Upper lobe of right lung (tissue), 1 donor: ENCODE data around the gene VAV3. TPM values are rescaled to one million over a fixed set of nuclear protein-coding genes. Genes with fewer than 3 reads are reported as not detected.
"Not testable (repeated sequence)": the region's sequence is repeated elsewhere in the genome, so short reads cannot be mapped to it uniquely, and the experiment has no call there.

ENCODE experiments used
- ATAC-seq: fragments of 200-7000 bp; cut with Tn5 transposase; one replicate; pipeline ENCODE4 v1.9.1; 2020; ENCODE audit warnings: mild to moderate bottlenecking, moderate library complexity
- DNase-seq: peaks from one replicate; pipeline ENCODE4 v3.0.0-alpha.2; 2020
- H3K27ac ChIP-seq: fragments of 200-600 bp; one replicate; pipeline ENCODE4 v1.8.0; 2022
- H3K27me3 ChIP-seq: fragments of 200-600 bp; one replicate; pipeline ENCODE4 v1.8.0; 2022; ENCODE audit warnings: mild to moderate bottlenecking
- H3K36me3 ChIP-seq: fragments of 200-600 bp; one replicate; pipeline ENCODE4 v1.8.0; 2022
- H3K4me1 ChIP-seq: fragments of 200-600 bp; one replicate; pipeline ENCODE4 v1.8.0; 2022
- H3K4me3 ChIP-seq: fragments of 200-600 bp; one replicate; pipeline ENCODE4 v1.8.0; 2022; ENCODE audit warnings: mild to moderate bottlenecking
- H3K9me3 ChIP-seq: fragments of 200-600 bp; one replicate; pipeline ENCODE4 v1.8.0; 2022
- intact Hi-C: fragments of 100-400 bp; cut with DNase I; formaldehyde crosslinking; loops from one replicate; pipeline ENCODE4 v1.11.0; 2022
- total RNA-seq: library from RNA; stranded (reverse); fragmentation: NEBNext Ultra II Directional; extraction: Animal tissue kit (Norgen Biotek cat#: 25700); gene quantifications from one replicate; pipeline ENCODE4 v1.2.1, GENCODE V29; 2021
- TF ChIP-seq, protein P1 (sequence below): fragments of 200-600 bp; IDR thresholded peaks from one replicate; pipeline ENCODE4 v1.8.0; 2022; ENCODE audit warnings: antibody characterized with exemption
- donor health status: DM: no; HTN: yes; CAD: no; lungs with severe emphysema.

Gene VAV3
- total RNA-seq, 1 donor from 2014 or later: 8.5 TPM

DNA sequence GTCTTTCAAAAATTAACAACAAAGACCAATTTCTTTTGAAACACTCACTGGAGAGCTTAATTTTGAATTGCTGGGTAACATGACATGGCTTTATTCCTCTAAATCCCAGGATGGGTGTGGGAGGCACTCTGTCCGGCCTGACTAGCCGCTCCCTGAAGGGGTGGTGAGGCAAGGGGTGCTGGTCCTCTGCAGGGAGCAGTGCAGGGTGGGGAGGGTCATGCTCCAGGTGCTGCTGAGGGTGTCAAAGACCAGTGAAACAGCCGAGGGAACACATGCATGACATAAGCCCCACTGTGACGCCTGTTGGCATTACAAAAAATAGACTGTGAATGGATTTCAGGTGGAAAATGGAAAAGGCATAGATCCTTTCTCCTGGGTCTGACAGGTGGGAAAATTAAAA lies 223.7 kb downstream of the VAV3 start:
- intact Hi-C loops: no loop called here
- Histone ChIP-seq H3K9me3 (no peaks in the 10 kb centered on the region), H3K27ac (no peak overlapping the region), H3K27me3 (no peaks in the 10 kb centered on the region), H3K4me3 (no peak overlapping the region), H3K4me1 (peaks cover 4% of the 10 kb centered on the region), H3K36me3 (no peaks in the 10 kb centered on the region)
- DNase-seq (no peak), ATAC-seq (no peak)
- TF ChIP-seq, protein P1, sequence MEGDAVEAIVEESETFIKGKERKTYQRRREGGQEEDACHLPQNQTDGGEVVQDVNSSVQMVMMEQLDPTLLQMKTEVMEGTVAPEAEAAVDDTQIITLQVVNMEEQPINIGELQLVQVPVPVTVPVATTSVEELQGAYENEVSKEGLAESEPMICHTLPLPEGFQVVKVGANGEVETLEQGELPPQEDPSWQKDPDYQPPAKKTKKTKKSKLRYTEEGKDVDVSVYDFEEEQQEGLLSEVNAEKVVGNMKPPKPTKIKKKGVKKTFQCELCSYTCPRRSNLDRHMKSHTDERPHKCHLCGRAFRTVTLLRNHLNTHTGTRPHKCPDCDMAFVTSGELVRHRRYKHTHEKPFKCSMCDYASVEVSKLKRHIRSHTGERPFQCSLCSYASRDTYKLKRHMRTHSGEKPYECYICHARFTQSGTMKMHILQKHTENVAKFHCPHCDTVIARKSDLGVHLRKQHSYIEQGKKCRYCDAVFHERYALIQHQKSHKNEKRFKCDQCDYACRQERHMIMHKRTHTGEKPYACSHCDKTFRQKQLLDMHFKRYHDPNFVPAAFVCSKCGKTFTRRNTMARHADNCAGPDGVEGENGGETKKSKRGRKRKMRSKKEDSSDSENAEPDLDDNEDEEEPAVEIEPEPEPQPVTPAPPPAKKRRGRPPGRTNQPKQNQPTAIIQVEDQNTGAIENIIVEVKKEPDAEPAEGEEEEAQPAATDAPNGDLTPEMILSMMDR: no peak

DNA sequence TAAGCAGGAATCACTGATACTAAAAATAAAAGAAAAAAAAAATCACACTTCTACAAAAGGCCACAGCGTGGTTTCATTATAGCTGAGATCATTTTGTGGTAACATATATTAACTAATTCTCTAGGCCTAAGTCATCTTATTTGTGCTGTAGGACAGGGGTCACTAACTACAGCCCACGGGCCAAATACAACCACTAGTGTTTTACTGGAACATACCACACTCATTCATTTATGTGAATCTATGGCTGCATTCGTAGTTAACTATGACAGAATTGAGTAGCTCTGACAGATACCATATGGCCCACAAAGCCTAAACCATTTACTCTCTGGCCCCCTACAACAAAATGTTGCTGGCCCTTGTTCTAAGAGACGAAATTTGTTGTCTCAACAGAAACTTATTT lies 224.4 kb downstream of the VAV3 start:
- Histone ChIP-seq H3K9me3 (no peaks in the 10 kb centered on the region), H3K27ac (no peak overlapping the region), H3K4me3 (no peak overlapping the region), H3K4me1 (peaks cover 4% of the 10 kb centered on the region), H3K27me3 (no peaks in the 10 kb centered on the region), H3K36me3 (no peaks in the 10 kb centered on the region)
- no peak for ATAC-seq
- intact Hi-C loops: no loop called here
- TF ChIP-seq, protein P1: no peak
- DNase-seq: no peak

DNA sequence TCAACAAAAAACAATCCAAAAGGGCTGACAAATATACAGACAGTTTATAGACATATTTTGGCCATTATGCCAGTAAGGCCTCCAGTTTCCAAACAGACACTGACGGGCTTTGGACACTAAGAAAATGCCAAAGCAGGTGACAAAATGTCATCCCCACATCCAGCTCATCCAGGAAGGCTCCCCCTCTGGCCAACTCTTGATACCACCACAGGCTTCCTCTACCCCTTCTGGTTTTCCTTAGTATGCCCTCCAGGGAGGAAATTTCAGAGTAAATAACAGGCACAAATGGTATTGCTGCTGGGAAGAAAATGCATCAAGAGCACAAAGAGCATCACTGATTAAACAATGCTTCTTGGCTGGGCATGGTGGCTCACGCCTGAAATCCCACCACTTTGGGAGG lies 225.3 kb downstream of the VAV3 start:
- Histone ChIP-seq H3K27ac (no peak overlapping the region), H3K36me3 (no peaks in the 10 kb centered on the region), H3K27me3 (no peaks in the 10 kb centered on the region), H3K9me3 (no peaks in the 10 kb centered on the region), H3K4me3 (no peak overlapping the region), H3K4me1 (peaks cover 4% of the 10 kb centered on the region)
- intact Hi-C loops: no loop called here
- no peak for ATAC-seq
- TF ChIP-seq, protein P1: no peak
- DNase-seq: no peak

DNA sequence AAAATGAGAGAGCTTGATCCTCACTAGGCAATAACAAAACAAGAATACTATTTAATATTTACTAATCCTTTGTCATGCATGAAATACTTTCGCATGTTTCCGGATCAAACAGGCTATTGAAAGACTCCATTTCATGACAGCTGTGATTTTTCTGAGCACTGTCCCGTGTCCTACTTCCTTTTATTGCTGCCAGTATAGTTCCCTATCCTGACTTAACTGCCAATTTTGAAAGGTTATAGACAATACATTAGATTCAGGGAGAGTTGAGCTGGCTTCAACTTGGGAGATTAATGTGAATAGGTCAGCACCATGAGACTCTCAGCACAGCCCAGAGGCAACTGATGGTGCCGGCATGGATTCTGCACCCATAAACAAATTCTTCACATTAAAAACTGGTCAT lies 225.8 kb downstream of the VAV3 start:
- DNase-seq (no peak), ATAC-seq (peak; percentile 66)
- TF ChIP-seq, protein P1: no peak
- no peak overlapping the region for H3K27ac ChIP-seq
- no peaks in the 10 kb centered on the region for H3K36me3 ChIP-seq
- H3K4me3 ChIP-seq: no peak overlapping the region
- H3K9me3 ChIP-seq: no peaks in the 10 kb centered on the region
- no peaks in the 10 kb centered on the region for H3K27me3 ChIP-seq
- peaks cover 4% of the 10 kb centered on the region for H3K4me1 ChIP-seq
- intact Hi-C loops: no loop called here

DNA sequence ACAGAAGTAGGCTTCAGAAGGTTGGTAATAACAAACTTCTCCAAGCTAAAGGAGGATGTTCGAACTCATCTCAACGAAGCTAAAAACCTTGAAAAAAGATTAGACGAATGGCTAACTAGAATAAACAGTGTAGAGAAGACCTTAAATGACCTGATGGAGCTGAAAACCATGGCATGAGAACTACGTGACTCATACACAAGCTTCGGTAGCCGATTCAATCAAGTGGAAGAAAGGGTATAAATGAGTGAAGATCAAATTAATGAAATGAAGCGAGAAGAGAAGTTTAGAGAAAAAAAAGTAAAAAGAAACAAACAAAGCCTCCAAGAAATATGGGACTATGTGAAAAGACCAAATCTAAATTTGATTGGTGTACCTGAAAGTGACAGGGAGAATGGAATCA lies 231.6 kb downstream of the VAV3 start:
- intact Hi-C loops, H3K9me3 ChIP-seq, H3K36me3 ChIP-seq, H3K4me1 ChIP-seq, ATAC-seq, H3K4me3 ChIP-seq, H3K27me3 ChIP-seq, DNase-seq, H3K27ac ChIP-seq: not testable (repeated sequence)

DNA sequence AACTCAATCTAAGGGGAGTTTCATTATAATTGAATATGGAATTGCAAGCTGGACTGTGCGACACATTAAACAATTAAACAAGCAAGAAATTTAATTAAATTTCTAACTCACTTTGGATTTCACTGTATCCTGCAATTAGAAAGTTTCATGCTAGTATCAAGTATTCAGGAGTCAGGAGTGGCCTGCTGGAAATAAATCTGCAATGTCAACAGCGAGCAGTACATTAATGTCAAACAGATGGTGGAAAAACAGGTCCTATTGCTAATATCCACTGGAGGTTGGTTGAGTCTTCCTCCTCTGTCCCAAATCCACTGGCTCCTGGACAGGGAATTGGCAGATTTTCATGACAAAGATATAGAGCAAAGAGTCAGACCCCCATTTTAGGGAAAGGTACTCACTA lies 237.1 kb downstream of the VAV3 start:
- ATAC-seq: no peak
- intact Hi-C loops: no loop called here
- TF ChIP-seq, protein P1: no peak
- Histone ChIP-seq H3K36me3 (no peaks in the 10 kb centered on the region), H3K4me3 (no peak overlapping the region), H3K4me1 (no peaks in the 10 kb centered on the region), H3K27ac (no peak overlapping the region), H3K27me3 (no peaks in the 10 kb centered on the region), H3K9me3 (no peaks in the 10 kb centered on the region)
- DNase-seq: no peak
